Right lobe of liver (tissue), 6 donors: Measurements from ENCODE around the gene APP. TPM values are rescaled to one million over a fixed set of nuclear protein-coding genes. Genes with fewer than 3 reads are reported as not detected.

Experiments used
- ATAC-seq, 4 donors: fragments of 200-7000 bp; cut with Tn5 transposase; one replicate each; pipeline ENCODE4 v1.9.1; 2020; ENCODE audit warnings: mild to moderate bottlenecking in 4 of 4, moderate library complexity in 4 of 4
- DNase-seq, 3 donors: peaks; one replicate each; pipeline ENCODE4 v3.0.0-alpha.2; 2020
- H3K27ac ChIP-seq, 3 donors: fragments of 200-600 bp; one replicate each; pipeline ENCODE4 v1.8.0; 2022
- H3K27me3 ChIP-seq, 2 donors: fragments of 200-600 bp; one replicate each; pipeline ENCODE4 v1.8.0; 2022
- H3K36me3 ChIP-seq, 4 donors: fragments of 200-600 bp; sonication (generic) in 1 of 4; one replicate each; pipeline versions ENCODE4 v1.5.1 to v1.8.0; 2017 to 2022; ENCODE audit warnings: control low read depth in 1 of 4
- H3K4me1 ChIP-seq, 4 donors: fragments of 200-600 bp; sonication (generic) in 1 of 4; one replicate each; pipeline versions ENCODE4 v1.5.1 to v1.8.0; 2017 to 2022; ENCODE audit warnings: control low read depth in 1 of 4
- H3K4me3 ChIP-seq, 3 donors: fragments of 200-600 bp; one replicate each; pipeline ENCODE4 v1.8.0; 2022
- H3K9me3 ChIP-seq, 4 donors: fragments of 200-600 bp; sonication (generic) in 1 of 4; one replicate each; pipeline versions ENCODE4 v1.5.1 to v1.8.0; 2017 to 2022; ENCODE audit warnings: control low read depth in 1 of 4
- CTCF ChIP-seq, 4 donors: fragments of 200-600 bp in 3 of 4; fragments of 450-650 bp in 1 of 4; IDR thresholded peaks; one replicate each; pipeline versions ENCODE4 v1.5.1 to v1.8.0; 2016 to 2022; ENCODE audit warnings: antibody characterized with exemption in 4 of 4, mild to moderate bottlenecking in 2 of 4
- POLR2A ChIP-seq: fragments of 450-650 bp; IDR thresholded peaks from one replicate; pipeline ENCODE4 v1.6.1; 2017; ENCODE audit warnings: antibody characterized with exemption, mild to moderate bottlenecking
- WGBS: methylation state at CpG from one replicate; pipeline ENCODE4 v1.1.6; 2018; ENCODE audit warnings: low coverage, low lambda C conversion rate; ENCODE audit not compliant: insufficient coverage; ENCODE audit errors: missing lambda C conversion rate; 5-methylcytosine and 5-hydroxymethylcytosine counted together
- intact Hi-C, 2 donors: fragments of 100-400 bp; cut with DNase I; formaldehyde crosslinking; loops; one replicate each; pipeline versions ENCODE4 v1.11.2 to v1.14.1; 2022
- total RNA-seq, 6 experiments: library from RNA; depleted of rRNA in 2 of 6; stranded (reverse); fragments of >200 nt in 2 of 6; fragmentation: NEBNext Ultra II Directional in 3 of 6; extraction: Animal tissue kit (Norgen Biotek cat#: 25700) in 3 of 6; gene quantifications; one replicate each; pipeline versions ENCODE4 v1.1.0 to v1.2.4, GENCODE V29; 2016 to 2023
- donor health status: DM: no; HTN: yes; CAD: no.
- donor health status: DM: no; HTN: no; CAD: no.
- donor health status: DM: no; HTN: no; CAD: no.
- donor health status: DM: no; HTN: yes; CAD: no.
- donor health status: DM: no; HTN: yes; CAD: no.

APP gene
- total RNA-seq, 6 experiments from 2014 or later = 127 to 262 (median 208) TPM

GRCh38 chr21:25970254-25970930, 200.2 kb downstream of the APP start:
- 61% methylated on average over 14 of the region's 15 CpGs for WGBS
- TF ChIP-seq CTCF (IDR thresholded peaks at IDR 0.05) = no peak
- TF ChIP-seq POLR2A = no peak
- ATAC-seq = peak; percentile 33 to 63 (median 42)
- Histone ChIP-seq H3K27me3 (no peaks in the 10 kb centered on the region), H3K4me1 (no peaks in the 10 kb centered on the region), H3K4me3 (no peak overlapping the region), H3K27ac (peak overlapping the region in 1 of 3 donors; percentile 15), H3K9me3 (no peaks in the 10 kb centered on the region), H3K36me3 (peaks cover 0 to 15% (median 4%) of the 10 kb centered on the region in 4 donors)
- DNase-seq = no peak
- intact Hi-C loops = no loop called here

DNA sequence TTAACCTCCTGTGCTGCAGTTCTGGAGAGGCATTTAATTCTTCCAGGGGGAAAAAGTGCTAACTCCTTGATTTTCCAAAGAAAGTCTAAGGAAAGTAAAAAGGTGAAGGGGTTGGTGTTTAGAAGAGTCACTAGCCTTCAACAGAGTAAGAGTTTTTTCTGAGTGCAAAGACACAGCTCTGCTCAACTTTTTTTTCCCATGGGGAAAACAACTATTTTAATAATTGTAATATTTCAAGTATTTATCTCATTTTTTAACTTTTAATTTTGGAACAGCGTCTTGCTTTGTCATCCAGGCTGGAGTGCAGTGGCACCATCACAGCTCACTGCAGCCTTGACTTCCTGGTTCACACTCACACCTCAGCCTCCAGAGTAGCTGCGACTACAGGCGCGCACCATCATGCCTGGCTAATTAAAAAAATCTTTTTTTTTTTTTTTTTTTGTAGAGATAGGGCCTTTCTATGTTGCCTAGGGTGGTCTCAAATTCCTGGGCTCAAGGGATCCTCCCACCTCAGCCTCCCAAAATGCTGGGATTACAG, 202.6 kb downstream of the APP start:
- TF ChIP-seq POLR2A (no peak), CTCF (IDR thresholded peaks at IDR 0.05) (no peak)
- no peaks in the 10 kb centered on the region for H3K36me3 ChIP-seq
- 90% methylated on average over 4 of the region's 4 CpGs for WGBS
- no peak overlapping the region for H3K27ac ChIP-seq
- no peaks in the 10 kb centered on the region for H3K9me3 ChIP-seq
- no peak for ATAC-seq
- DNase-seq = no peak
- H3K27me3 ChIP-seq = no peaks in the 10 kb centered on the region
- H3K4me3 ChIP-seq = no peak overlapping the region
- H3K4me1 ChIP-seq = no peaks in the 10 kb centered on the region
- intact Hi-C loops = no loop called here

GRCh38 chr21:25967181-25967900, 203.2 kb downstream of the APP start:
- TF ChIP-seq CTCF (IDR thresholded peaks at IDR 0.05) (no peak), POLR2A (no peak)
- 40% methylated on average over 4 of the region's 4 CpGs for WGBS
- DNase-seq (no peak), ATAC-seq (peak; percentile 62 to 81 (median 70))
- no peaks in the 10 kb centered on the region for H3K36me3 ChIP-seq
- no peaks in the 10 kb centered on the region for H3K9me3 ChIP-seq
- intact Hi-C loops = no loop called here
- no peaks in the 10 kb centered on the region for H3K4me1 ChIP-seq
- H3K27me3 ChIP-seq = no peaks in the 10 kb centered on the region
- no peak overlapping the region for H3K27ac ChIP-seq
- no peak overlapping the region for H3K4me3 ChIP-seq

GRCh38 chr21:25965951-25966707, 204.4 kb downstream of the APP start:
- ATAC-seq (no peak), DNase-seq (no peak)
- no peak for TF ChIP-seq CTCF (IDR thresholded peaks at IDR 0.05)
- H3K4me1 ChIP-seq = no peaks in the 10 kb centered on the region
- intact Hi-C loops = no loop called here
- H3K36me3 ChIP-seq = no peaks in the 10 kb centered on the region
- H3K4me3 ChIP-seq = no peak overlapping the region
- H3K27ac ChIP-seq = no peak overlapping the region
- 72% methylated on average over 3 of the region's 3 CpGs for WGBS
- H3K27me3 ChIP-seq = no peaks in the 10 kb centered on the region
- H3K9me3 ChIP-seq = no peaks in the 10 kb centered on the region
